GM18499 (cell line): ENCODE data around the gene LIAS.
"Not testable (repeated sequence)": the region's sequence is repeated elsewhere in the genome, so short reads cannot be mapped to it uniquely, and the experiment has no call there.

ENCODE experiments used
- ATAC-seq: cut with Tn5 transposase; IDR thresholded peaks from one replicate; pipeline ENCODE4 v1.9.1; 2021; ENCODE audit warnings: moderate number of reproducible peaks; ENCODE audit not compliant: insufficient read depth, unreplicated experiment

Gene LIAS

GRCh38 chr4:39458505-39459300 lies at the start of gene LIAS, which contains the start of gene RPL9:
TSS of gene LIAS (plus strand) at chr4:39459056. CDS start at chr4:39459118, 62 bp downstream.
TSS of gene RPL9 (minus strand) at chr4:39458922. CDS start at chr4:39458439, 483 bp downstream.
- peak; percentile 72 for ATAC-seq

- ATAC-seq = no peak
Observed at GRCh38 chr4:39410415-39410814, 48.4 kb upstream of the LIAS start.

- ATAC-seq = not testable (repeated sequence)
Observed at GRCh38 chr4:39411561-39411960, 47.3 kb upstream of the LIAS start.

GRCh38 chr4:39415678-39416283 lies 43.1 kb upstream of the LIAS start:
- ATAC-seq = no peak

- ATAC-seq = no peak
Observed at GRCh38 chr4:39422247-39422646, 36.6 kb upstream of the LIAS start.

- ATAC-seq = not testable (repeated sequence)
Observed at GRCh38 chr4:39425297-39425696, 33.6 kb upstream of the LIAS start.

- ATAC-seq = no peak
Observed at GRCh38 chr4:39426728-39427127, 32.1 kb upstream of the LIAS start.

- no peak for ATAC-seq
Observed at GRCh38 chr4:39427520-39428114, 31.2 kb upstream of the LIAS start.

GRCh38 chr4:39429476-39430334 lies 29.2 kb upstream of the LIAS start:
- ATAC-seq = no peak

- no peak for ATAC-seq
Observed at GRCh38 chr4:39433878-39434492, 24.9 kb upstream of the LIAS start.

- no peak for ATAC-seq
Observed at GRCh38 chr4:39435659-39436563, 22.9 kb upstream of the LIAS start.

- ATAC-seq = no peak
Observed at GRCh38 chr4:39441593-39441992, 17.3 kb upstream of the LIAS start.

- ATAC-seq = no peak
Observed at GRCh38 chr4:39442998-39443397, 15.9 kb upstream of the LIAS start.

GRCh38 chr4:39446483-39446841 lies 12.4 kb upstream of the LIAS start:
- ATAC-seq = no peak

- ATAC-seq = peak; percentile 74
Observed at GRCh38 chr4:39446842-39447573, 11.8 kb upstream of the LIAS start.

- ATAC-seq = no peak
Observed at GRCh38 chr4:39450618-39451017, 8.2 kb upstream of the LIAS start.

GRCh38 chr4:39451423-39452023 lies 7.3 kb upstream of the LIAS start:
- no peak for ATAC-seq
